IPS-NIHi11 (cell line): ENCODE measurements around the gene AMN.
"Not testable (repeated sequence)": the region's sequence is repeated elsewhere in the genome, so short reads cannot be mapped to it uniquely, and the experiment has no call there.

Experiments used
- DNase-seq: peaks from one replicate; pipeline ENCODE4 v3.0.0; 2012; ENCODE audit warnings: mixed read lengths, low spot score

Gene AMN

GRCh38 chr14:102911991-102912761 is 10.3 kb upstream of the AMN start:
- no peak for DNase-seq

GRCh38 chr14:102913341-102914211 is 8.9 kb upstream of the AMN start:
- DNase-seq: no peak

DNA sequence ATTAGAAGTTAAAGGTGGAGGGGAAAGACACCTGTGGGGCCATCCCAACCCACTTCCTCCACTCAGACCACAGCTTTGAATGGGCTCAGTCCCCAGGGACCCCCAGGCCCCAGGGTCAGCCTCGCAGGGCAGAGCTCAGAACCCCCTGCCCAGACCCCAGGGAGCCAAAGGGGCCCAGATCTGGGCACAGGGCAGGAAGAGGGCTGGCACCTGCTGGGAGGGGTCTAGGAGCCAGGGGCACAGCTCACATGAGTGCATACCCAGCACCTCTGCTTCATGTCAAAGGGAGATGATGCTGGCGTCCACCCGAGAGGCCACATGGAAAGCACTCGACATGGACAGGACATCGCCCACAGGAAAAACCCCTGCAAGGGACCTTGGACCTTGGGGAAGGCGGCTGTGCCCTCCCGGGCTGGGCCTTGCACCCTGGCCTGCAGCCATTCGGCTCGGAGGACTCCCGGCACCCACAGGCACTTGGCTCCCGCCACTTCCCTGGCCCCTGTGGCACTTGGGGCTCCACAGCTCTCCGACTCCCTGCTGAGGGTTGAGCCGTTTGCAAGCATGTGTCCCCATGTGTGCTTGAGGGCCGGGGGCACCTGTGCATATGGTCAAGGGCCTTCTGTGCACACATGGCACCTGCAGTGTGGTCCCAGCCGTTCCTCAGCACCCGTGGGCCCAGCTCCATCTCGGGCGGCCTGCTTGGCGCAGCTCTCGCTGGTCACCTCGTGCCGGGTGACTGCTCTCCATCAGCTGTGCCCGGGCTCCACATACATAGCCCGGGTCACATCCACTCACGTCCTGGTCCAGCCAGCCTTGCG is 7.8 kb upstream of the AMN start:
- DNase-seq: no peak

DNA sequence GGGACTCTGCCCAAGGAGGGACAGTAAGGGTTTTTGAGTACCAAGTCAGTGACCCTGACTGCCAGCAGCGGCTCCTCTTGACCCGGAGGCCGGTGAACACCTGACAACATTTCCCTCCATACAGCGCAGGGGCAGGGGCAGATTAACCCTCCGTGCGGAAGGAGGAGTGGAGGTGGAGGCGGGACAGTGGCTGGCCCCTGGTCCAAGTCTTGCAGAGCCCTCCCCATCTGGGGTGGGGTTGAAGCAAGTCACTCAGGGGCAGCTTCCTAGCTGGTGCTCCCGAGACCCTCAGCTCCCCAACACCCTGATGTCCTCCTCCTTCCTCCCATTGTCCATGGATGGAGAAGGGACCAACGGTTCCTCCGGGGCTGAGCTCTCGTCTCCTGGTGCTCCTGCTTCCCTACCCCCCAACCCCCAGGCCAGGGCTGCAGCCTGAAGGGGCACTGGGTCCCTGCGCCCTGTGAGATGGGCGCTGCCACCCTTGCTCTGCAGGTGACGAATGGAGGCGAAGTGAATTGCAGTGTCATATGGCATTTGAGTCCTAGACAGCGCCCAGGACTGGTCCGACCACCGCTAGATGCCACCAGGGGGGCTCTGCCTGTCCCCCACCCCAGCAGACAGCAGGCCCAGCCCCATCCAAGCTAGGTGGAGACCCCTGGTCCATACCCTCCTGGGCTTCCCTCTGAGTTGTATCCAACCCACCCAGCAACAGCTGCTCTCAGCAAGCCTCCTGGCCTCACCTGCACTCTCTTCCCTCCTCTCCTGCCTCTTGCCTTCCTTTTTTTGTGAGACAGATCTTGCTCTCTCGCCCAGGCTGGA is 7.0 kb upstream of the AMN start:
- DNase-seq: no peak

GRCh38 chr14:102916347-102917055 is 6.0 kb upstream of the AMN start:
- no peak for DNase-seq

DNA sequence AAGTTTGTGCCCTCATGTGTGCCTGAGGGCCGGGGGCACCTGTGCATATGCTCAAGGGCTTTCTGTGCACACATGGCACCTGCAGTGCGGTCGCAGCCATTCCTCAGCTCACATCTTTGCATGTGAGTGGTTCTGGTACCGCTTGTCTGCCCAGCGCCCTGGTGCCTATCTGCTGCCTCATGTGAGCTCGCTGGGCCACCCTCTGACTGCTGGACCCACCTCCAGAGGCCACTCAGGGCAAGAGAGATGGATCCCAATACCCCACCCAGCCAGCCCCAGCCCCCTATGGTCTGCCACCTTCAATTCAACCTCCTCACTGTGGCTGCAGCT is 5.4 kb upstream of the AMN start:
- no peak for DNase-seq

DNA sequence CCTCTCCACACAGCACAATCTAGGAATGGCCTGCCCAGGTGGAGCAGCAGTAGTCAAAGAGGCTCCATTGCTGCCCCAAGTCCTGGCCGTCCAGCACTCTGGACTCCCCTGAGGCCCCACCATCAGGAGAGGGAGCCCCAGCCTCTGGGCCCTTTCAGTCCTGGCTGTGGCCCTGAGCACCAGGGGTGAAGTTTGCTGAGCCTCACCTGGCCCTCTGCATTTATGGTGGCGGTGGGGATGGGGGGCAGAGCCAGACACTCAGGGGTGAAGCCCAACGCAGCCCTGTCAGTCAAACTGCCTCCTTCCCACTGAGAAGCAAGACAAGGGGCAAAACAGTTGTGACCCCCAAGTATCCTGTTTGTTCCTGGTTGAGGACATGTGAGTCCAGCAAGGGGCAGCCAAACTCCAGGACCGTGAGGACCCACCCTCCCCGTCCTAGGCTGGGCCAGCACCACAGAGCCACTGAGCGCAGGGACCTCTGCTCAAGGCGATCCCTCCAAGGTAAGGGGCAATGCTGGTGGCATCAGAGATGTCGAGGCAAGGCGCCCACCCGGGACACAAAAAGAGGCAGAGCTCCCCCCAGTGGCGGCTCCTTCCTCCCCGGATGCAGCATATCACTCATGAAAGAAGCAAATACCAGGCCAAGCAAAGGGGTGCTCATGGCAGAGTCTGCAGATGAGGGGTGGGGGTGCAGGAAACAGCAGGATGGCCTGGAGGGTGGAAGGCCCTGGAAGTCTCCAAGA is 4.8 kb upstream of the AMN start:
- DNase-seq: peak; percentile 93

DNA sequence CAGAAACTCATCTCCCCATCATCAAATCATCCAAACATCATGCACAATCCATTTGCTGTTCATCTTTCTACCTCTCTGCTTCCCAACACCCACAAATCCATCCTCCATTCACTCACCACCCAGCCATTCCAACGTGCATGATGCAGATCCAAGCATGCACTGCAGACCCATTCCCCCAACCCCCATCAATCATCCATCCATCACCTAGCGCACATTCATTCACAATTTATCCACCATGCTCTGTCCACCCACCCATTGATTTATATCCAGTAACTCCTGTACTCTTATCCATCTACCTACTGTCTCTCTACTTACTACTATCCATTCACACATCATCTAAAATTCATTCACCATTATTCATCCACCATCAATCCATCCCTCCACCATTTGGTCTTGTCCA is 4.0 kb upstream of the AMN start:
- DNase-seq: no peak

- no peak for DNase-seq
Observed at GRCh38 chr14:102920273-102920997, 2.0 kb upstream of the AMN start.

GRCh38 chr14:102920998-102921304 is 1.5 kb upstream of the AMN start:
- DNase-seq: no peak

DNA sequence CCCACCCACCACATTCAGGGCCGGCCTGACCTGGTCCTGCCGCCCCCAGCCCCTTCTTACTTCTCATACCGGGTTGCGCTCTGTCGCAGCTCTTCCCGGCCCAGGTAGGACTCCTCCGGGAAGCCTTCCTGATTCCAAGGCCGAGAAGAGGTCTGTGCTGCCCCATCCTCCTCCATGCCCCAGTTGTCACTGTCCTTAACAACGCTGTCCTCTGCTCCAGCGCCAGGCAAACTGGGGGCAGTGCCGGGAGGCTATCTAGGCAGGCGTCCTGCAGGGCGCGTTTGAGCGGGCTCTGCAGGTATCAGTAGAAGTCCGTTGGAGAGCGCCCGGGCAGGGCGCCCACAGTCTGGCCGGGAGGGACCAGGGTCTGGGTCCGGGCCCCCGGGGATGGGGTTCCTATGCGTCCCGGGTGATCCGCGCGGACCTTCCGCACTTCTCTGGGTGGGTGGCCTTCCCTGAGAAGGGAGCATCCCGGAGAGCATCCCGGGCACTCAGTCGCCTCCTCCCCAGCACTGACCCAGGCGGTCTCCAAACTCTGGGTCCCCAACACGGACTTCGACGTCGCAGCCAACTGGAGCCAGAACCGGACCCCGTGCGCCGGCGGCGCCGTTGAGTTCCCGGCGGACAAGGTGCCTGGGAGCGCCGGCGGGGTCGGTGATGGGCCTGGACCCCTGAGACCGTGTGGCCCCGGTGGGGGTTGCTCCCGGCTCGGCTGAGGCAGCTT is 900 bp downstream of the AMN start:
- no peak for DNase-seq

GRCh38 chr14:102923925-102924486 is 1.5 kb downstream of the AMN start:
- no peak for DNase-seq

GRCh38 chr14:102924632-102925588 is 2.4 kb downstream of the AMN start:
- DNase-seq: no peak

GRCh38 chr14:102925646-102926045 is 3.2 kb downstream of the AMN start:
- DNase-seq: no peak

- DNase-seq: no peak
Observed at GRCh38 chr14:102926104-102926503, 3.6 kb downstream of the AMN start.

- not testable (repeated sequence) for DNase-seq
Observed at GRCh38 chr14:102926840-102927239, 4.4 kb downstream of the AMN start.

- no peak for DNase-seq
Observed at GRCh38 chr14:102927346-102927877, 4.9 kb downstream of the AMN start.
